ENCODE measurements around the gene ADCY7.

GRCh38 chr16:50252082-50252611 lies 14.2 kb upstream of the ADCY7 start:
- TF ChIP-seq CTCF (conservative IDR thresholded peaks at IDR 0.05) (no peak), ZFX (IDR thresholded peaks at IDR 0.05) (no peak)

Measured in C4-2B (cell line).